ENCODE measurements around the gene PTBP3.
"Not testable (repeated sequence)": the region's sequence is repeated elsewhere in the genome, so short reads cannot be mapped to it uniquely, and the experiment has no call there.

The PTBP3 gene

DNA sequence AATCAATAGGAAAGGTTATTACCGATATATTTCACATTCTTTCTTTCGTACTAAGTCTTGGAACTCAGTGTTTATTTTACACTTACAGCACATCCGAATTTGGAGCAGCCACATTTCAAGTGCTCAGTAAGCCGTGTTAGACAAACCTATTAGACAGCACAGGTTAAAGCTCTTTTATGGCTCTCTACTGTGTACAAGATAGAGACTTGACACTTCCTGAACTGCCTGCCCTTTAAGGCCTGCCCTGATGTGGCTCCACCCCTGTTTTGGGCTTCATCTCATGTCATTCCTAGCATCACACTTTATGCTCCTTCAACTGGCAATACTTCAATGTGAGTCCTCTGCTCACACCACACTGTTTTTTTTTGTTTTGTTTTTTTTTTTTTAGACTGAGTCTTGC, 134.8 kb downstream of the PTBP3 start:
- no peak for DNase-seq

DNA sequence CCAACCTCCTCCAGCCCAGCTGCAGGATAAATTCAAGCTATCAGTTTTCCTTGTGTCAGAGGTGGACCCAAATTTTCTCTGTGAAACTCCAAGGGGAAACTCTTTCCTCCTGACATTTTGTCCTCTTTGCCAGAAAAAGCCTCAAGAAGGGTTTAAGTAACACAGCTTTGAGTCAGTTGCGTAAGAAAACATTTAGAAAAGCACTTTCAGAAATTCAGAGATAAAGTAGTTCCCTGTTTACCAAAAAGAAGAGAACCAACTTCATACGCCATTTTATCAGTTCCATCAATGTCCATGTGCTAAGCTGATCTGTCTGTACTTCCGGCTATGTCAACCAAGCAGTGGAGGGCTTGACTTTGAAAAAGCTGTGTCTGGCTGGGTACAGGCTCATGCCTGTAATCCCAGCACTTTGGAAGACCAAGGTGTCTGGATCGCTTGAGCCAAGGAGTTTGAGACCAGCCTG, 138.4 kb downstream of the PTBP3 start:
- no peak for DNase-seq

DNA sequence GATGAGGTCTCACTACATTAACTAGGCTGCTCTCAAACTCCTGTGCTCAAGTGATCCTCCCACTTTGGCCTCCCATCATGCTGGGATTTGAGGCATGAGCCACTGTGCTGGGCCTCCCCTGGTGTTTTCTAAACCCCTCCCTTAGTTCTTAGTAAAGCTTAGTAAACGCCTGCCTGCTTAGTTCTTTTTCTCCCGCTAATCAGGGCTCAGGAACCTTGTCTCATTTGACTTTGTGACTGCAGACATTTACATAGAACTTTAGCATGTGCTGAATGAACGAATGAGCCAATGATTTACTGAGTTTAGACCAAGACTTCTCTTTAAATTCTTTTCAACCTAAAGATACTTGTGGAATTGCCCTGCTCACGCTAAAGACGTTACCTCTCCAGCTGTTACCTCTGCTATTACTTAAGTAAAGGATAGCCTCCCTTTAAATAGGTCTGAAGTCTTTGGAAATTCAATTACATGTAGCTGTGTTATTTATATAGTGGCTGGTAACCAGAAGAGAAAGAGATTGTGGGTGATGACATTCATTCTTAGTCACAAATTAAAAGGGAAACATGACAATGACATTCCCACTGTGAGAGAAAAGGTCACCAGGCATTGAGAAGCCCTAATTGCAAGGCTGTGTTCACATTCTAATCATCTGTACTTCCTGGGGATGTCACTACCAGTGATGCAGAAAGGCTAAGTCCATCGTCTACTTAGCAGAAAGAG, 139.7 kb downstream of the PTBP3 start:
- no peak for DNase-seq

DNA sequence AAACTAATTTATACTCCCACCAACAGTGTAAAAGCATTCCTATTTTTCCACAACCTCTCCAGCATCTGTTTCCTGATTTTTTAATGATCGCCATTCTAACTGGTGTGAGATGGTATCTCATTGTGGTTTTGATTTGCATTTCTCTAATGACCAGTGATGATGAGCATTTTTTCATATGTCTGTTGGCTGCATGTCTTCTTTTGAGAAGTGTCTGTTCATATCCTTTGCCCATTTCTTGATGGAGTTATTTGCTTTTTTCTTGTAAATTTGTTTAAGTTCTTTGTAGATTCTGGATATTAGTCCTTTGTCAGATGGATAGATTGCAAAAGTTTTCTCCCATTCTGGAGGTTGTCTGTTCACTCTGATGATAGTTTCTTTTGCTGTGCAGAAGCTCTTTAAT, 143.1 kb downstream of the PTBP3 start:
- not testable (repeated sequence) for DNase-seq

DNA sequence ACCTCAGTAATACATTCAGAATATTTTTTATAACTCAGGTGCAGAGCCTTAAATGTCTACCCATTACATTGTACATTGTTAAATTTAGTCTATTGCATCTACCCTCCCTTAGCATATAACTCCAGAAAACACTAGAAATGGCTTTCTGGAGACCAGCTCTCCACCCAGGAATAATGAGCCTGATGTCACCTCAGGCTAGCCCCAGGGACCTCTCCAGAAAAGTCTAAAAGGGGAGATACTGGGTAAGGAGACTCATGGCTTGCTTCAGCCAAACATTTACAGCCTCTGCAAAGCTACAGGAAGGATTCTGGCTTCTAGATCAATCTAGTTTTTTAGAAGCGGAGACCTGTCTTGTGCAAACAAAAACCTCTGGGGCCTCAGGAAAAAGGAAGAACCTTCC, 144.5 kb downstream of the PTBP3 start:
- no peak for DNase-seq

DNA sequence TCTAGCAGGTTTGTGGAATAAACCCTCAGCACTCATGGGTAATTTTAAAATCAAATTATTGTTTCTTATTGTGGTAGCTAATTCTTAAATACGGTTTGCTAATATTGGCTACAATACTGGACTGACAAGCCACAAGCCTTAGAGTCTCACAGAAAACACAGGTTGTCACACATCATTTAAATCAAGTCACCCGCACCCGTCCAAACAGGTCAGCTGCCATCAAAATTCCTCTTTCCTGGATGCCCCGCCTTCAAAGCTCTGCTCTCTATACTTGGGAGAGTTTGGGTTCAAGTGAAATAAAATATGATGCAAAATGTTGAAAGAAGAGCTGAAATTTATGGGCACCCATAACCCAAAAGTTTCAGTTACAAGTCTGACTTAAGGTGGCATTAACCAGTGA, 146.0 kb downstream of the PTBP3 start:
- DNase-seq, result no peak

DNA sequence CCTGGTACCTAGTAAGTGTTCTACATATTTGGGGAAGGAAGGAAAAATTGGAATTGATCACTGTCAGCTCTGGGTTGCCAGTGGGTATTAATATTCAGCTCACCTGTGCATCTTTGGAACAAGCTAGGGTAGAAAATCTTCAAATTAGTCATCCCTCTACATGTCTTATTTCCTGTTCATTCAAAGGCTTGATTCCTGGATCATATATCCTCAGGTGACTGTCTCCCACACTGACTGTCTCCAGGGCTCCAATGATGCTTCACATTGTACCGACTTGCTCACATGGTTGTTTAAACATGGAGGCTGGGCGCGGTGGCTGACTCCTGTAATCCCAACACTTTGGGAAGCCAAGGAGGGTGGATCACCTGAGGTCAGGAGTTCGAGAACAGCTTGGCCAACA, 146.7 kb downstream of the PTBP3 start:
- DNase-seq, result no peak

DNA sequence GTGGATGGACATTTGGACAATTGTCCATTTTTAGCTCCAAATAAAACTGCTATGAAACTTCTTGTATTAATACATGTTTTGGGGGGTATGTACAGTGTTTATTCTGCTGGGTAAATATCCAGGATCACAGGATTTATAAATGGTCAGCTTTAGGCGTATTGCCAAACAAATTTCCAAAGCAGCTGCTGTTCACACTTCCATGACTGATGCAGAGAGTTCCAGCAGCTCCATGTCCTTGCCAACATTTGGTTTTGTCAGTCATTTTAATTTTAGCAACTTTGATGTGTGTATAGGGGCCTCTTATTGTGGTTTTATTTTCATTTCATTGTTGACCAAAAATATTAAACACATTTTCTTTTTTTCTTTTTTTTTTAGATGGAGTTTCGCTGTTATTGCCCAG, 148.5 kb downstream of the PTBP3 start:
- DNase-seq, result no peak

DNA sequence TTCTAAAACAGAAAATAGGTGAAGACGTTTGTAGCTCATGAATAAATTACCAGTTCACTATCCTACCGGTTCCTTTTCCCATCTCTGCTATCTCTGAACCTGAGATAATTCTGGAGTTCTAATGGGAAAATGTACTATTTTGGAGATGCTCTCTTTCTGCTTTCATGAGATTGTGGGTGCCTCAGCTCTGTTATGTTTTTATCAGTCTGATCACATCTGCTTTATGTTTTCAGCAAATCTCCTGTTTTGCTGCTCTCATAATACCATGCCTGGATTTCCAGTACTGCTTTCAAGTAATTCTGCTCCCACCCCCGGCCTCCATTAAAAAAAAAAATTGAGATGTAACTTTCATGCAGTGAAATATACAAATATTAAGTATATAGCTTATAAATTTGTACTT, 149.2 kb downstream of the PTBP3 start:
- no peak for DNase-seq

DNA sequence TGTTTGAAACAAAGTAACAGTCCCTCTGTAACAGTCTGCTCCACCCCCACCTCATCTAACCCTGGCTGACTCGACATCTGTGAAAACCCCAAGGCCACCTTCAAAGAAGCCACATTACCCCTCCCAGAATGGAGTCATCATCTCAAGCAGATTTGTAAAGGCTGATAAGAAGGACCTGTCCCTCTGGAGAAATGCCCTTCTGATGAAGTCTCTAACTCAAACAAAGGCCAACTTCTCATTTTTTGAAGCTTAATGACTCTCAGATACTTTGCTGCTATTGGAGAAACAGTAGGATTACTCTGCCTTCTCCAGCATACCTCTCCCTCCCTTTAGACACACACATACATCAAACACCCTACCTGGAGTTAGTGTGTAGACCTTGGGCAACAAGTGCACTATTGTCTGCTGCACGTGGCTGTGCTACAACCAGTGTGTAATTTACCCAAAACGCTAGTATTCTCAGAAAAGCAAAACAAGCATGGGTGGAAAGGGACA, 153.0 kb downstream of the PTBP3 start:
- peak; percentile 20 for DNase-seq

DNA sequence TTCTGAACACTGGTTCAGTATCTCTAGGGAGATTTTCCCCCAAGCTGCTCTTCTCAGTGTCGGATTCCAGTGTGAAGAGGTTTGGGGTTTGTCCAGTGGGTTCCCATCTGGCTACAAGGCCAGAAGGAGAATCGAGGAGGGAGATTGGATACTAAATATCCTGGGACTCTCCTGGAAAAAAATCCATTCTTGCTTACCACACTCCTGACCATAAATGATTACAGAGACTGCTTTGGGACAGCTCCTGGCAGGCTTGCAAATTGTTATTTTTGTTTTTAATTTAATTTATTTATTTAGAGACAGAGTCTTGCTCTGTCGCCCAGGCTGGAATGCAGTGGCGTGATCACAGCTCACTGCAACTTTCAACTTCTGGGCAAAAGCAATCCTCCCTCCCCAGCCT, 153.6 kb downstream of the PTBP3 start:
- no peak for DNase-seq

DNA sequence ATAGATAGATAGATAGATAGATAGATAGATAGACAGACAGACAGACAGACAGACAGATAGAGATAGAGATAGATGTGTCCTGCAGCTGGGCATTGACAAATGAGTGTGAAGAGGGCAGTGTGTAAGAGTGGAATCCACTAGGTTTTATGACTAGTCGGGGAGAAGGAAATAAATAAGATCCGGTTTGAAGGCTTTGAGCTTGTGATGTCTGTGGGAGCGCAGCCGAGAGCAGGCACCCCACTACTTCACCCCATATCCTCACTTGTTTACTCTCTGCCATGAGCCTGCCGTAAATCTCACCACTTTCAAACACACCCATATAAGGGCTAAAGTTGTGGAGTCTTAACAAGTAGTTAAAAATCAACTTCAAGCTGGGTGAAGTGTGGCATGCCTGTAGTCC, 156.9 kb downstream of the PTBP3 start:
- peak; percentile 29 for DNase-seq

DNA sequence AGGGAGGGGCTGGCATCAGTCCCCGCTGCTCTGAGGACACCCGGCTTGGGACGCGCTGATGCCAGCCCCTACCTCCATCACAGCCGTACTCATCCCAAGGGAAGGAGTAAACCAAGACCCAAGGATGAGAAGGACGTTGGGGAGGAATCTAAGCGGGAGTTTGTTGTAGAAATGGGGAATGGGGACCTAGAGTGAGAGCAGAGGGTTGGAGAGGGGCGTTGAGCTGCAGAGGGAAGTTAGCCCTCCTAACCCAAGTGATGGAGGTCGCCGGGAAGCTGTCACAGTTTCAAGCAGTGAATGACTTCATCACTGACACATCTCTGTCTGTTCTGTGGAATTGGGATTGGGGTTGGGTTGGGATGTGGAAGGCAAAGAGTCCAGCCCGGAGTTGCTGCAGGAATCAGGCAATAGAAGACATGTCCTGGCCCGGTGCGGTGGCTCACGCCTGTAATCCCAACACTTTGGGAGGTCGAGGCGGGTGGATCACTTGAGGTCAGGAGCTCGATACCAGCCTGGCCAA, 157.6 kb downstream of the PTBP3 start:
- DNase-seq, result no peak

DNA sequence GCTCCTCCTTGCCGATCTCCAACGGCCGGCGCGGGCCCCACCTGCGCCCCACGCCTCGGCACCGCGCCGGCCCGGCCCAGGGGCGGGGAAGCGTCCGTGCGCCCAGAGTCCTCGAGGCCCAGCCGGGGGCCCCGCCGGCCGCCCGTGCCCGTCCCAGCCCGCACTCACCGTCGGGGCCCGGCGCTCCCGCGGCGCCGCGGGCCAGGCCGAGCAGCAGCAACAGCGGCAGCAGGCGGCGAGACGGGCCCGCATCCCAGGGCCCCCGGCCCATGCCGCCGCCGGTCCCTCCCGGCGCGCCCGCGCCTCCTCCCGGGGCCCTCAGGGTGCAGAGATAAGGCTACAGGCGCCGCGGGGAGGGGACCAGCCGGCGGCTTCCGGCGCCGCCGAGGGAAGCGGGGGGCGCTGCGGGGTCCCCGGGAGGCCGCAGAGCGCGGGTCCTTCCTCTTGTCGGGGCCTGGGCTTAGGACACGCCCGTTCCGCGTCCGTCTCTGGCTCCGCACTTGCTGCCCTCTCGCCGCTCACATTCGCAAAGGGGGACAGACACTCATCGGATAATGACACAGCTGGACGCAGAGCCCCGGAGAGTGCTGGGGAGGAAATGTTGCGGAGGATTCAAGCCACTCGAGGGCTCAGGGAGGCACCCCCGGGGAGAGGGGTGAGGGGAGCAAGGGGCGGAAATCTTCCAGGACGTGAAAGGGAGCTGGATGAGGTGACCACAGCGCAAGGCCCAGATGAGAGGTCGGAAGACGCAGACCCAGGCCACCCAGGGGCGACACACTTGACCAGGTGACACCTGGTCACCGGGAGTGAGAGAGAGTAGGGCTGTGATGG, 158.2 kb downstream of the PTBP3 start, which contains the start of gene SUSD1:
TSS of gene SUSD1 (minus strand) at position 333 of the 831 bp plus-strand sequence. CDS start at position 271, 62 bp downstream.
- peak; percentile 35 for DNase-seq

DNA sequence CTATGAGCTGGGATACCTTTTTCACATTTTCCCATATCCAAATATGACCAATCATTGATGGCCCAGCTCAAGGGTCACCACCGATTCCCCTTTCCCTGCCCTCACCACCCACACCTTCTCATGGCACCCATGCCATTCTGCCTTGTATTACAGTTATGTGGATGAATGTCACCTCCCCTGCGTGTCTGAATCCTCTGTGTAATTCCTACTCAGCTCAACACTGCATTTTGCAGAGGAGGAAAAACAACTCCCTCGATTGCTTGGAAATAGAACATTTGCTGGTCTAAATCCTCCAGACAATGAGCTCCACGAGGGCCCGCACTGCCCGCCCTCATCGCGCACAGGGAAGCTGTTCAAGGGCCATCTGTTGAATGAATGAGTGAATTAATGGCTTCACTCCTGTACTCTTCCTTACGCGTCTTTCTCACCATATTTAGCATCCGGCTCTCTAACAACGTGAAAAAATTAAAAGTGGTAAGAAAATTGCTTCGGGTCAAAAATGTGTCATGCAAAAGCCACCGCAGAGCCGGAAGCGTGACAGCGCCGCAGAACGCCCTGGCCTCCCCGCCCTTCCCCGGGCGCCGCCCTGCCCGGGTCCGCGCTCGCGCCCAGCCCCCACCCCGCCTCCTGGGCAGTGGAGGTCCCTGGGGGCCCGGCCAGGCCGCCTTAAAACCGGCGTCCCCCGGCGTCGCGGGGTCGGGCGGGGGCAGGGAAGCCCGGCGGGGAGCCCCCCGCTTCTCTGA, 159.0 kb downstream of the PTBP3 start:
- DNase-seq, result peak; percentile 67

DNA sequence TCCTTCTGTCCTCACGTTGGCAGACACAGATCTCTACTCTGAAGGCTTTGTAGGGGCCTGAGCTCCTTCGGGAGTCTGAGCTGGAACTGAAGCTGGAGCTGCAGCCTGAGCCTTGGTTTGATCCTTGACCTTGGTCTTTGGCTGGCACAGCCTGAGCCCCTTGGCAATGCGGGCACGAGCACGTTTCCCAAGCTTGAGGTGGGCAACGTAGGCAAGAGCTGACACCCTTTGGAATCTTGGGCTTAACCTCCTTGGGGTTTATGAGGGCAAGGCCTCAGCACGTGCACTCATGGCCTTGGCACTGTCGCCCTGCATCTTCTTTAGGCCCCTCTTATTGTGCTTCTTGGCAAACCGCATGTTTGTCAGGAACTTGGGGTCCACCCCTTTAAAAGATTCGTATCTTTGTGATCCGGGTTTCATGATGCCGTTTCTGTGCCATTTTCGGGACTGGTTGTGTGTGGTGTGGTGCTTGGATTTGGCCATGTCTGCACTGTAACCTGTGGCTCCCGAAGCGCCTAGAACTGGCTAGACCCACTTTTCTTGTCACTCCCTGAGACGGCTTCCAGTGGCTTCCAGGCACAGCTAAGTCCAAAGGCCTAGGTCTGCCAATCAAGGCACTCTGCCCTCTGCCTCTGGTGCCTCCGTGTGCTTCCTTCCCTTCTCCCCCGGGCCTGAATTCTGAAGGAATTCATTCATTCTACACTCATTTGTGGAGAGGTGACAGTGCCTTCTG, 159.8 kb downstream of the PTBP3 start:
- no peak for DNase-seq

DNA sequence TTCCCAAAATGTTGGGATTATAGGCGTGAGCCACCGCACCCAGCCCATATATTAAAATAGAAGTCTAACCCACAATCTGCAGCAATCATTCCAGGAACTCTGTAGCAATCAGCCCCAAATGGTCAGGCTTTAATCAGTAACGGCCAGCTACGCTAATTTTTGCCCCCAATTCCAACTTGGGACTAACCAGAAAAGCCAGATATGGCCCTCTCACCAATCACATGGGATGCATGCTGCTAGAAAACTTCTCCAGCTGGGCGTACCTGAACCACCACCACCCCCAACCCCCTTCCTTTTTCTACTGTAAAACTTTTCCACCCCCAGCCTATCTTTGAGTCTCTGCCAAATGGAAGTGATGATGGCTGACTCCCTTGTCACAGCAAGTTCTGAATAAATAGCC, 162.5 kb downstream of the PTBP3 start:
- no peak for DNase-seq

DNA sequence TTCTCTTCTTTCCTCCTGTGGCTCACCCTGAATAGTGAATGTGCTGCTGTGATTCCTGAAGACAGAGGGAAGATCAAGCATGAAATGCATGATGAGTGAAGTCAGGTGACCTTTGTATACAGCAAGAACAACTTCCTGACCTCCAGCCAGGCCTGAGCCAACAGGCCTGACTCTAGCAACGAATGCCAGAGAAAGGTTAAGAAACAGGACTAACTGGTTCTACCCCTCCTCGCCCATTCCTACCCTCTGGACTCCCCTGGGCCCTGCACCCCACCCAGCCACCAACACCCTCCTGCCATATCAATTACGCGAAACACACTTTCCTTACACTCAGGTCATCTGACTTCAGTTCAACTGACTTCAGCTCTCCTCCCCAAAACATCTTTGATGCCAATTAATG, 163.2 kb downstream of the PTBP3 start:
- no peak for DNase-seq

DNA sequence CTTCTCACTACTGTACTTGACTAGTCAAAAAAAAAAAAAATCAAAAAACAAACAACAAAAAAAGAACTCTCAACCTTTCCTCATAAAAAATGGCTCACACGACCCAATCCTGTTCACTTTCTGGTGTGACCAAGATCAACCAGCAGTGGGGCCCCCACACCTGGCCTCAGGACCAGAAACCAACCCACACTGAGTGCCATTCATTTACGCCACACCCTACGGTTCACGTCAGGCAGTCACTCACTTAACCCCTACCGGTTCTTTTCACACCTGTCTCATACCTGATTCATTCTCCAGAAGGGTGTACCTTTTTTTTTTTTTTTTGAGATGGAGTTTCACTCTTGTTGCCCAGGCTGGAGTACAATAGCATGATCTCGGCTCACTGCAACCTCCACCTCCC, 164.1 kb downstream of the PTBP3 start:
- DNase-seq, result no peak

DNA sequence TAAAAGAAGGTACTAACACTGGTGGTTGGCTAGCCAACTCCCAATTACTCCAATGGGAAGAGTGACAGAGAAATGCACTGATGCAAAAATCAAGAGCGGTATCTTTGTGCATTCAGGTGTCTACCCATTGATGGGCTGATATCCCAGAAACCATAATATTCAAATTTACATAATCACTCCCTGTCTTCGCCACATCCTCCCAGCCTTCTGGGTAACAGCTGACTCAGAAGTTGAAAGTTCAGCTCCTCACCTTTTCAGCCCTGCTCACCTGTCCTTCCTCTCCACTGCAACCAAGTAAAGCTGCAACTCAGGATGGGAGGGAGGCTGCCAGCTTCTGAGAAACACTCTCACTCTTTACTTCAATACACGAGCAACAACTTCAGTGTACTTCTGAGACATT, 165.2 kb downstream of the PTBP3 start:
- DNase-seq, result no peak
